ENCODE results near the gene C5orf63.

DNA sequence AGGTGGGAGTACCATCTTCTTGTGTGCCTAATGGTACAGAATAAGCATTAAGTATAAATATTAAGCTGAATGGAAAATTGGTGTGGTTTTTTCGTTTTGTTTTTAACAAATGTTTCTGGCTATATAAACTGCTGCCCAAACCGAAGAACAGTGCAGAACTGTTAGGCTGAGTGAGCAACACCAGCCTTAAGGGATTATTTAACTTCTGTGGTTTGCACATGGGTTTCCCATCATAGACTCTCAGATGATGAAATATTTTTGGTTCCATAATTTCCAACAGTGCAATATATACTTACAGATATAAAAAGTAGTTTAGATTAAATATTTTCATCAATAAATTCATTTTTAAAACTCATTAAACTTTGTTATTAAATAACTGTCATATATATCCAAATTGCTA is 16.4 kb downstream of the C5orf63 start:
- TF ChIP-seq, protein P1, sequence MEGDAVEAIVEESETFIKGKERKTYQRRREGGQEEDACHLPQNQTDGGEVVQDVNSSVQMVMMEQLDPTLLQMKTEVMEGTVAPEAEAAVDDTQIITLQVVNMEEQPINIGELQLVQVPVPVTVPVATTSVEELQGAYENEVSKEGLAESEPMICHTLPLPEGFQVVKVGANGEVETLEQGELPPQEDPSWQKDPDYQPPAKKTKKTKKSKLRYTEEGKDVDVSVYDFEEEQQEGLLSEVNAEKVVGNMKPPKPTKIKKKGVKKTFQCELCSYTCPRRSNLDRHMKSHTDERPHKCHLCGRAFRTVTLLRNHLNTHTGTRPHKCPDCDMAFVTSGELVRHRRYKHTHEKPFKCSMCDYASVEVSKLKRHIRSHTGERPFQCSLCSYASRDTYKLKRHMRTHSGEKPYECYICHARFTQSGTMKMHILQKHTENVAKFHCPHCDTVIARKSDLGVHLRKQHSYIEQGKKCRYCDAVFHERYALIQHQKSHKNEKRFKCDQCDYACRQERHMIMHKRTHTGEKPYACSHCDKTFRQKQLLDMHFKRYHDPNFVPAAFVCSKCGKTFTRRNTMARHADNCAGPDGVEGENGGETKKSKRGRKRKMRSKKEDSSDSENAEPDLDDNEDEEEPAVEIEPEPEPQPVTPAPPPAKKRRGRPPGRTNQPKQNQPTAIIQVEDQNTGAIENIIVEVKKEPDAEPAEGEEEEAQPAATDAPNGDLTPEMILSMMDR (IDR thresholded peaks at IDR 0.05), result no peak
- TF ChIP-seq POLR2A (IDR thresholded peaks at IDR 0.05), result no peak

All from breast epithelium (tissue), 3 donors.